HL-60/S4 treated with phorbol 12-myristate 13-acetate at 8.2 ng/mL for 4 days and 3 days (cell line): ENCODE results near the gene MYO1A.

Experiments
- in situ Hi-C: fragments of 300-500 bp; cut with MboI; formaldehyde crosslinking; loops from 2 replicates; pipeline ENCODE4 v1.15.0; 2022; ENCODE audit warnings: low sequenced_read_pairs

The MYO1A gene

GRCh38 chr12:57000393-57000792, 49.5 kb downstream of the MYO1A start:
- in situ Hi-C loops, result loop anchor here (25.0 kb wide), 1 partner anchor 238 kb away; the partner anchor contains the start of genes HSD17B6 and PRIM1

GRCh38 chr12:56999456-56999855, 50.5 kb downstream of the MYO1A start:
- in situ Hi-C loops, result no loop called here

GRCh38 chr12:56998981-56999380, 50.9 kb downstream of the MYO1A start:
- in situ Hi-C loops, result no loop called here

- in situ Hi-C loops, result no loop called here
Measured at GRCh38 chr12:56998316-56998715, 51.6 kb downstream of the MYO1A start.

- in situ Hi-C loops, result no loop called here
Measured at GRCh38 chr12:56996793-56997545, 53.0 kb downstream of the MYO1A start.

- in situ Hi-C loops, result no loop called here
Measured at GRCh38 chr12:56995930-56996496, 53.9 kb downstream of the MYO1A start.

GRCh38 chr12:56995201-56995929, 54.6 kb downstream of the MYO1A start:
- in situ Hi-C loops, result no loop called here

- in situ Hi-C loops, result no loop called here
Measured at GRCh38 chr12:56994231-56994746, 55.6 kb downstream of the MYO1A start.

- in situ Hi-C loops, result no loop called here
Measured at GRCh38 chr12:56993346-56993745, 56.6 kb downstream of the MYO1A start.

- in situ Hi-C loops, result no loop called here
Measured at GRCh38 chr12:56991319-56992246, 58.3 kb downstream of the MYO1A start.

- in situ Hi-C loops, result no loop called here
Measured at GRCh38 chr12:56990648-56991318, 59.1 kb downstream of the MYO1A start.

GRCh38 chr12:56989861-56990610, 59.9 kb downstream of the MYO1A start:
- in situ Hi-C loops, result loop anchor here (10.0 kb wide), 1 partner anchor 155 kb away; no protein-coding TSS in a partner anchor

- in situ Hi-C loops, result loop anchor here (10.0 kb wide), 1 partner anchor 153 kb away; no protein-coding TSS in a partner anchor
Measured at GRCh38 chr12:56988207-56988739, 61.7 kb downstream of the MYO1A start.

GRCh38 chr12:56987551-56988053, 62.3 kb downstream of the MYO1A start:
- in situ Hi-C loops, result loop anchor here (10.0 kb wide), 1 partner anchor 153 kb away; no protein-coding TSS in a partner anchor

GRCh38 chr12:56987011-56987410, 62.9 kb downstream of the MYO1A start:
- in situ Hi-C loops, result loop anchor here (10.0 kb wide), 1 partner anchor 152 kb away; no protein-coding TSS in a partner anchor

- in situ Hi-C loops, result loop anchor here (10.0 kb wide), 1 partner anchor 151 kb away; no protein-coding TSS in a partner anchor
Measured at GRCh38 chr12:56985714-56986113, 64.2 kb downstream of the MYO1A start.

- in situ Hi-C loops, result loop anchor here (10.0 kb wide), 1 partner anchor 149 kb away; no protein-coding TSS in a partner anchor
Measured at GRCh38 chr12:56983386-56983785, 66.5 kb downstream of the MYO1A start.

- in situ Hi-C loops, result loop anchor here (10.0 kb wide), 1 partner anchor 148 kb away; no protein-coding TSS in a partner anchor
Measured at GRCh38 chr12:56982578-56983236, 67.2 kb downstream of the MYO1A start.
